Naive thymus-derived CD8-positive, alpha-beta T cell (primary cell): Measurements from ENCODE around the gene SEMA4B. TPM values are rescaled to one million over a fixed set of nuclear protein-coding genes. Genes with fewer than 3 reads are reported as not detected.

Source experiments
- ATAC-seq, 2 donors: fragments of 150-1000 bp; cut with Tn5 transposase in 1 of 2; sonication (Bioruptor Pico), chemical (Tn5 transposase) in 1 of 2; 1 replicate in 1 of 2; 2 replicates in 1 of 2; pipeline ENCODE4 v1.10.0; 2021; ENCODE audit warnings: mild to moderate bottlenecking in 2 of 2, moderate library complexity in 2 of 2
- POLR2A ChIA-PET: fragments of 350-600 bp; sonication (Branson Sonifier 250); formaldehyde crosslinking; loops from one replicate; lab custom pipeline; 2021; ENCODE audit warnings: antibody characterized with exemption; lab: Charles Lee
- DNase-seq, 10 donors: peaks; one replicate each; pipeline versions ENCODE4 v3.0.0 to v3.0.0-alpha.2; 2020 to 2022
- H3K27ac Mint-ChIP-seq, 10 donors: one replicate each; pipeline ENCODE4 v1.8.0; 2020 to 2022; ENCODE audit warnings: mild to moderate bottlenecking in 10 of 10, mixed read lengths in 10 of 10, moderate library complexity in 4 of 10, inconsistent platforms in 1 of 10
- H3K27me3 Mint-ChIP-seq, 5 donors: one replicate each; pipeline ENCODE4 v1.8.0; 2021 to 2022; ENCODE audit warnings: mixed read lengths in 5 of 5
- H3K36me3 Mint-ChIP-seq, 3 donors: one replicate each; pipeline ENCODE4 v1.8.0; 2020 to 2022; ENCODE audit warnings: mixed read lengths in 3 of 3, mild to moderate bottlenecking in 2 of 3, inconsistent platforms in 1 of 3
- H3K4me1 Mint-ChIP-seq, 4 donors: one replicate each; pipeline ENCODE4 v1.8.0; 2021 to 2022; ENCODE audit warnings: mixed read lengths in 4 of 4
- H3K4me3 Mint-ChIP-seq, 10 donors: one replicate each; pipeline ENCODE4 v1.8.0; 2020 to 2022; ENCODE audit warnings: mild to moderate bottlenecking in 10 of 10, mixed read lengths in 10 of 10, moderate library complexity in 6 of 10, inconsistent platforms in 1 of 10
- H3K9me3 Mint-ChIP-seq, 9 donors: one replicate each; pipeline ENCODE4 v1.8.0; 2020 to 2022; ENCODE audit warnings: mixed read lengths in 9 of 9, mild to moderate bottlenecking in 3 of 9, inconsistent platforms in 1 of 9, moderate library complexity in 1 of 9
- polyA plus RNA-seq, 3 donors: library from polyadenylated mRNA; unstranded; fragments of 300-500 nt; fragmentation: Illumina TruSeq; gene quantifications; one replicate each; pipeline ENCODE4 v1.2.3, GENCODE V29; 2021
- total RNA-seq, 8 experiments: library from RNA in 2 of 8; stranded (reverse) in 2 of 8; gene quantifications; one replicate each; pipeline ENCODE4 v1.2.3 and lab custom pipeline; 2021 to 2026

Gene SEMA4B
- total and polyA plus RNA-seq, 5 experiments from 2014 or later: 4.1 to 25.1 (median 6.8) TPM

- H3K4me1 Mint-ChIP-seq: peaks cover 26 to 68% (median 55%) of the 10 kb centered on the region in 4 donors
Observed at GRCh38 chr15:90233387-90234095, 32.4 kb downstream of the SEMA4B start, which contains the start of gene CIB1. Gene CIB1 (minus strand): TSS chr15:90233941. CDS start chr15:90233885, 56 bp downstream.

GRCh38 chr15:90234096-90234988 lies 33.2 kb downstream of the SEMA4B start, which contains the start of gene GDPGP1:
Gene GDPGP1 (plus strand): TSS chr15:90234209. CDS start chr15:90240909, 6,700 bp downstream.
- Mint-ChIP-seq H3K27me3 (no peaks in the 10 kb centered on the region), H3K4me1 (peaks cover 21 to 65% (median 50%) of the 10 kb centered on the region in 4 donors), H3K4me3 (peak within 1 kb of the TSS; percentile 83 to 97 (median 92)), H3K36me3 (peaks cover 0 to 46% (median 15%) of the 10 kb centered on the region in 3 donors), H3K9me3 (no peaks in the 10 kb centered on the region), H3K27ac (peak within 1 kb of the TSS; percentile 97 to 100 (median 99))
- ATAC-seq: peak; percentile 71 to 73
- POLR2A ChIA-PET: interaction anchor here (0.6 to 4.7 kb wide), 20 partner anchors 8 to 792 kb away, joined by 3 to 84 read pairs (median 6); partner anchors contain the start of genes IDH2, IQGAP1, NGRN and SEMA4B
- peak in 2 of 10 donors; percentile 84 to 95 for DNase-seq

More at GRCh38 chr15:90233387-90234095, 32.4 kb downstream of the SEMA4B start, which contains the start of gene CIB1:
- DNase-seq (peak; percentile 40 to 98 (median 95)), ATAC-seq (peak; percentile 74 to 78)
- H3K4me3 Mint-ChIP-seq: peak within 1 kb of the TSS; percentile 83 to 97 (median 92)
- H3K27ac Mint-ChIP-seq: peak within 1 kb of the TSS; percentile 97 to 100 (median 99)
- POLR2A ChIA-PET: interaction anchor here (0.5 to 4.7 kb wide), 27 partner anchors 8 to 793 kb away, joined by 3 to 84 read pairs (median 5); partner anchors contain the start of genes IDH2, IQGAP1, NGRN and SEMA4B
- no peaks in the 10 kb centered on the region for H3K9me3 Mint-ChIP-seq
- no peaks in the 10 kb centered on the region for H3K27me3 Mint-ChIP-seq
- H3K36me3 Mint-ChIP-seq: peaks cover 0 to 46% (median 14%) of the 10 kb centered on the region in 3 donors

GRCh38 chr15:90239371-90239770 lies 38.2 kb downstream of the SEMA4B start:
- DNase-seq (no peak), ATAC-seq (no peak)
- Mint-ChIP-seq H3K4me3 (no peak overlapping the region), H3K4me1 (peaks cover 8 to 31% (median 10%) of the 10 kb centered on the region in 4 donors), H3K36me3 (peaks cover 0 to 45% (median 12%) of the 10 kb centered on the region in 3 donors), H3K27ac (peak overlapping the region in 4 of 10 donors; percentile 8 to 24 (median 20)), H3K27me3 (no peaks in the 10 kb centered on the region), H3K9me3 (no peaks in the 10 kb centered on the region)
- POLR2A ChIA-PET: no interaction called here

GRCh38 chr15:90240856-90241255 lies 39.7 kb downstream of the SEMA4B start:
- Mint-ChIP-seq H3K9me3 (no peaks in the 10 kb centered on the region), H3K36me3 (peaks cover 0 to 45% (median 12%) of the 10 kb centered on the region in 3 donors), H3K4me3 (no peak overlapping the region), H3K27ac (peak overlapping the region in 1 of 10 donors; percentile 21), H3K4me1 (peaks cover 0 to 20% (median 2%) of the 10 kb centered on the region in 4 donors), H3K27me3 (no peaks in the 10 kb centered on the region)
- DNase-seq (no peak), ATAC-seq (no peak)
- POLR2A ChIA-PET: interaction anchor here (1.0 kb wide), 1 partner anchor 8 kb away, joined by 3 read pairs; the partner anchor contains the start of gene TTLL13

- H3K4me1 Mint-ChIP-seq: peaks cover 0 to 15% (median under 1%) of the 10 kb centered on the region in 4 donors
- H3K27me3 Mint-ChIP-seq: no peaks in the 10 kb centered on the region
- peaks cover 0 to 39% (median 7%) of the 10 kb centered on the region in 3 donors for H3K36me3 Mint-ChIP-seq
- POLR2A ChIA-PET: interaction anchor here (1.0 to 1.5 kb wide), 3 partner anchors 8 to 42 kb away, joined by 3 to 6 read pairs (median 4); partner anchors contain the start of genes CIB1, GDPGP1 and TTLL13
- DNase-seq: no peak
- no peak overlapping the region for H3K27ac Mint-ChIP-seq
- no peak overlapping the region for H3K4me3 Mint-ChIP-seq
- no peak for ATAC-seq
- H3K9me3 Mint-ChIP-seq: no peaks in the 10 kb centered on the region
Observed at GRCh38 chr15:90241343-90242192, 40.4 kb downstream of the SEMA4B start.

- ATAC-seq (no peak), DNase-seq (no peak)
- Mint-ChIP-seq H3K4me3 (no peak overlapping the region), H3K27me3 (no peaks in the 10 kb centered on the region), H3K9me3 (no peaks in the 10 kb centered on the region), H3K36me3 (peaks cover 0 to 17% (median 0%) of the 10 kb centered on the region in 3 donors), H3K27ac (peak overlapping the region in 3 of 10 donors; percentile 13 to 52 (median 47)), H3K4me1 (peaks cover 2 to 15% (median 6%) of the 10 kb centered on the region in 4 donors)
- POLR2A ChIA-PET: no interaction called here
Observed at GRCh38 chr15:90243943-90244639, 43.0 kb downstream of the SEMA4B start.

- H3K36me3 Mint-ChIP-seq: no peaks in the 10 kb centered on the region
Observed at GRCh38 chr15:90248789-90249202, 47.7 kb downstream of the SEMA4B start.

GRCh38 chr15:90249203-90249863 lies 48.2 kb downstream of the SEMA4B start, which contains the start of gene TTLL13:
Gene TTLL13 (plus strand): TSS chr15:90249556. CDS start chr15:90250631, 1,075 bp downstream.
- peak within 1 kb of the TSS; percentile 26 to 87 (median 79) for H3K27ac Mint-ChIP-seq
- H3K27me3 Mint-ChIP-seq: no peaks in the 10 kb centered on the region
- peak in 9 of 10 donors; percentile 37 to 85 (median 61) for DNase-seq
- peak; percentile 84 to 86 for ATAC-seq
- H3K36me3 Mint-ChIP-seq: no peaks in the 10 kb centered on the region
- no peaks in the 10 kb centered on the region for H3K9me3 Mint-ChIP-seq
- POLR2A ChIA-PET: interaction anchor here (0.7 to 2.5 kb wide), 7 partner anchors 9 to 24 kb away, joined by 3 to 17 read pairs (median 5); partner anchors contain the start of genes CIB1, GDPGP1 and NGRN
- peaks cover 11 to 23% (median 19%) of the 10 kb centered on the region in 4 donors for H3K4me1 Mint-ChIP-seq
- H3K4me3 Mint-ChIP-seq: peak within 1 kb of the TSS; percentile 67 to 83 (median 75)

More at GRCh38 chr15:90248789-90249202, 47.7 kb downstream of the SEMA4B start:
- Mint-ChIP-seq H3K4me1 (peaks cover 11 to 23% (median 19%) of the 10 kb centered on the region in 4 donors), H3K9me3 (no peaks in the 10 kb centered on the region), H3K4me3 (peak overlapping the region; percentile 65 to 83 (median 74)), H3K27ac (peak overlapping the region; percentile 26 to 87 (median 69)), H3K27me3 (no peaks in the 10 kb centered on the region)
- ATAC-seq (peak; percentile 16 to 33), DNase-seq (no peak)
- POLR2A ChIA-PET: interaction anchor here (0.7 to 2.5 kb wide), 7 partner anchors 8 to 24 kb away, joined by 3 to 17 read pairs (median 5); partner anchors contain the start of genes CIB1, GDPGP1 and NGRN

GRCh38 chr15:90257776-90258175 lies 56.6 kb downstream of the SEMA4B start:
- no peak for DNase-seq
- no peak for ATAC-seq
- POLR2A ChIA-PET: interaction anchor here (0.5 kb wide), 1 partner anchor 20 kb away, joined by 6 read pairs; no protein-coding TSS in a partner anchor
- Mint-ChIP-seq H3K27ac (peak overlapping the region in 1 of 10 donors; percentile 74), H3K9me3 (no peaks in the 10 kb centered on the region), H3K4me1 (peaks cover 0 to 3% (median under 1%) of the 10 kb centered on the region in 4 donors), H3K36me3 (no peaks in the 10 kb centered on the region), H3K27me3 (peaks cover 0 to 9% (median 0%) of the 10 kb centered on the region in 5 donors), H3K4me3 (peak overlapping the region in 1 of 10 donors; percentile 12)

GRCh38 chr15:90259524-90259923 lies 58.4 kb downstream of the SEMA4B start:
- no peaks in the 10 kb centered on the region for H3K9me3 Mint-ChIP-seq
- ATAC-seq: no peak
- H3K36me3 Mint-ChIP-seq: no peaks in the 10 kb centered on the region
- POLR2A ChIA-PET: no interaction called here
- peaks cover 0 to 9% (median 0%) of the 10 kb centered on the region in 5 donors for H3K27me3 Mint-ChIP-seq
- H3K4me3 Mint-ChIP-seq: no peak overlapping the region
- H3K27ac Mint-ChIP-seq: no peak overlapping the region
- H3K4me1 Mint-ChIP-seq: peaks cover 0 to 11% (median 6%) of the 10 kb centered on the region in 4 donors
- no peak for DNase-seq
